Right kidney (tissue), 1 donor: Measurements from ENCODE around the gene UBAC1.
A peak's percentile ranks its signal among the peaks of the same experiment; 100 is the strongest.

Experiments
- DNase-seq: peaks from one replicate; pipeline ENCODE4 v3.0.0-alpha.2; 2016

The UBAC1 gene

GRCh38 chr9:135994501-135995192 is 33.5 kb upstream of the UBAC1 start:
- no peak for DNase-seq

- DNase-seq = no peak
Measured at GRCh38 chr9:135993765-135994500, 32.8 kb upstream of the UBAC1 start.

DNA sequence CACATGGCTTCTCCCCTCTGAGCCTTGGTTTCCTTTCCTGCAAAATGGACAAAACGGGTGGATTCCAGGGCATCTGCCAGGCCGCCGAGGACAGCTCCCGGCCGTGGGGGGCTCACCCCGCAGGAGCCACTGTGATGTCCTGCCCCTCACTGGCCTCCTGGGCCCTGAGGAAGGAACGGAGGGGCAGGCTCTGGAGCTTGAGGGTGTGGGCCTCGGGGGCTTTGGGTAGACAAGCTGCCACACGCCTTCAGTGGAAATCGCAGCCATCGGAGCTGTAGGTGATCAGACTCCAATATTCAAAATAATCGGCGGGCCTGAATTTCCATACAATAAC is 32.2 kb upstream of the UBAC1 start:
- no peak for DNase-seq

DNA sequence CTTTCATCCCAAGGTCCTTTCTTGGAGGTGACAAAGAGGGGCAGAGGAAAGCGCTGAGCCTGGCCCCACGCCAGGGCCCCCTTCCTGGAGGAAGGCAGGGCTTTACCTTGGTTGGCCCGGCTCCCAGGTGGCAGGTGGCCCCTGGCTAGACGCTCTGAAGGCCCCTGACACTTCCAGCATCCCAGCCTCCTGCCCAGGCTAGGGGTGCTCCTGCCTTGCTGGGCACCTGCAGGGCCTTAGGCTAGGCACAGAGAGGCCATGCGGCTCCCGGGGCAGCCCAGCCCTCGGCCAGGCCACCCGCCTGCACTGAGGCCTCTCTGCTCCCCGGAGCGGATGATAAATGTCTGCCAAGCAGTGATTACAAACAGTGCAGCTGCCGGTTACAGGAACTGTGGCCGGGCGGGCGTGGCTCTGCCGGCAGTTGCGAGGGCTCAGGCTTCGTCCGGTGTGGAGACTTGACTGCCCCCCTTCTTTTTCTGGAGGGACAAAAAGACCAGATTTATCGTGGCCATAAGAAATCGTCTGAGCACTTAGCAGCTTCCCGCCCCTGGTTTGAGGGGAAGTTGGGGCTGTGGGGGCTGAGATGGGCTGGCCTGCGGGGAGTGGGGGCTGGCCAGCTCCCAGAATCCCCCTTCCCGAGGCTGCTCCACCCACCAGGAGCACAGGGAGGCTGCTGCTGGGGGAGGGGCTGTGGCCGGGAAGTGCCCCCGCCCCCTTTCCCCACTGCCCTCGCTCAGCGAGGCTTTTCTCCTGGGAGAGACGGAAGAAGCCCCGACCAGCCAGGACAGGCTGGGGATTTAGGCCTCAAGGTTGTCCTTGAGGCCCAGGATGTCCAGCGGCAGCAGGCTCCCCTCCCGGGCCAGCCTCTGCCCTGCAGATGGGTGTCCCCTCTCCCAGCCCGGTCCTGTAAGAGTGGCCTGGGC is 31.6 kb upstream of the UBAC1 start:
- peak; percentile 81 for DNase-seq

GRCh38 chr9:135991771-135992170 is 30.6 kb upstream of the UBAC1 start:
- no peak for DNase-seq

DNA sequence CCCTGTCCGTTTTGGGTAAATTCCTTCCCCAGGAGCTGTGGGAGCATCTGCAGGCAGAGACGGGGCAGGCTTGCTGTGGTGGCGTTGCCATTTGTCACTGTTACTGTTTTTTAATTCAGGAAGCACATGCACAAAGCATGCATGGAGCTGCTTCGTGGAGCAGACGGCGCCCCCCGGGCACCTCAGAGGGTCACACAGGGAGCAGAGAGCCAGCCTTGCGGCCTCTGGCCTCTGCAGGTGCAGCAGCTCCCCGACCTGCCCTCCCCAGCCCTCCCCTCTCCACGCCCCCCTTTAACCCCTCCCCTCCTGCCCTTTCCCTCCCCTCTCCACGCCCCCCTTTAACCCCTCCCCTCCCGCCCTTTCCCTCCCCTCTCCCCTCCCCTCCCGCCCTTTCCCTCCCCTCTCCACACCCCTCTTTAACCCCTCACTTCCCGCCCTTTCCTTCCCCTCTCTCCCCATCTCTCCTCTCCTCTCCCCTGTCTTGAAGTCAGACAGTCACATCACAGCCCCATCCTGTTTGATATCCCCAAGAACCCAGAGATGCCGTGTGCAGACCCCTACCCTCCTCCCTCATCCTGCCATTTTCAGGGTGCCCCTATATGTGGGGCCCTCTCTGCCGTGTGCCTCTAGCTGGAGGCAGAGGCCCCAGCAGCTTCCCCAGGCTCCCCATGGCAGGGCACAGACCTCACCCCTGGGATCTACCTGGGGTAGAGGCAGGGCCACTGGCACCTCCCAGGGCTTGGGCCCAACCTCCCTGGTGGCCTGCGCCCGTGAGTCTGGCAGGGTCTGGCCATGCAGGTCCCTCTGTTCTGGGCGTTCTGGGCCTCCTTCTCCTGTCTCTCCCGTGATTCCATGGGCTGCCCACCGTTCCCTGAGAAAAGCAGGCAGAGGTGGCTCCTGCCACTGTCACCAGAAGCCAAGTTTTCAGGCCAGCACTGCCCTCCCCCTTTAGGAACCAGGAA is 29.6 kb upstream of the UBAC1 start:
- DNase-seq = no peak

DNA sequence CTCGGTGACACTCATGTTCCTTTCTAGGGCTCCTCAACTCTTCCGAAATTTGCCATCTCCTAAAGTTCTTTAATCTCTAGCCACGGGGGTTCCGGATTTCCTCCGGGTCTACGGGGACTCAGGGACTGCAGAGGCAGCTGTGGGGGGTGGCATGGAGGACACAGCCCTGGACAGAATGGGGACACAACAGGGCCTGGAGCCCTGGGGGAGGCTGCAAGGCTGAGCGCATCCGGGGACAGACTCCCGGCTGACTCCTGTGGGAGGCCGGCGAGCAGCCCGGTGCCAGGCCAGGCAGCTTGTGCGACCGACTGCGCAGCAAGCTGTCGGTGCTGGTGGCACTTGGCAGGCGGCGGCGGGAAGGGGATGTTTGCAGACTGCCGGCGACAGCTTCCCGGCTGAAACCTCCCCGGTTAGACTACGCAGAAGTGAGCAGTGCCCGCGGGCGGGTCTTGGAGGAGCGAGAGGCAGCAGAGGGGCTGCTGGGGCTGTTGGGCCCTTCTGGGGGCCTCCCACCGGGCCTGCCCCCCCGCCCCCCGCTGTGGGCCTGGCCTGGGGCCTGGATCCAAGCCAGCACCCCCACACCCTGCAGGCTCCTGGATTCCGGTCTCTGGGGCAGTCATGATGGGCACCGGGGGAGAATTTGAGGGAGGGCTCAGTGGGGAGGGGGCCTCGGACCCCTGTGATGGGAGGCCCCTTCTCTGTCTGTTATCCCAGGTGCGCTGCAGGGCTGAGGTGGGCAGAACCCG is 28.7 kb upstream of the UBAC1 start:
- no peak for DNase-seq

DNA sequence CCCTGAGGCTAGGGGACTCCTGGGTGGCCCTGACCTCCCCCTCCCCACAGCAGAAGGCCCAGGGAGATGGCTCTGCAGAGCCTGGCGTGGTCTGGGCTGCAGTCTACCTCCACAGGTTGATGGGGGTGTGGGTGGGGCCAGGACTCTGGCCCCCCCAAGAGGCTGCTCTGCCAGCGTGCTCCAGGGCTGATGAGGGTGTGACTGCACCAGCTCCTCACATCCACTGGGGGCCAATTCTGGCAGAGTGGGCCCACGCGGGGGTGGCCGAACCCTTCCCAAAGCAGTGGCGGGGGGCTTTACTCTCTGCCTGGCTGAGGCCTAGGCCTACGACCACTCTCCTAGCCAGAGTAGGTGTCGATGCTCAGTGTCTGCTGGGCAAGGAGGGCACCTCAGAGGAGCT is 28.0 kb upstream of the UBAC1 start:
- DNase-seq = no peak

- DNase-seq = no peak
Measured at GRCh38 chr9:135988493-135988892, 27.3 kb upstream of the UBAC1 start.

GRCh38 chr9:135987838-135988404 is 26.7 kb upstream of the UBAC1 start:
- no peak for DNase-seq

GRCh38 chr9:135986605-135987004 is 25.4 kb upstream of the UBAC1 start:
- no peak for DNase-seq

- DNase-seq = no peak
Measured at GRCh38 chr9:135985889-135986288, 24.7 kb upstream of the UBAC1 start.

DNA sequence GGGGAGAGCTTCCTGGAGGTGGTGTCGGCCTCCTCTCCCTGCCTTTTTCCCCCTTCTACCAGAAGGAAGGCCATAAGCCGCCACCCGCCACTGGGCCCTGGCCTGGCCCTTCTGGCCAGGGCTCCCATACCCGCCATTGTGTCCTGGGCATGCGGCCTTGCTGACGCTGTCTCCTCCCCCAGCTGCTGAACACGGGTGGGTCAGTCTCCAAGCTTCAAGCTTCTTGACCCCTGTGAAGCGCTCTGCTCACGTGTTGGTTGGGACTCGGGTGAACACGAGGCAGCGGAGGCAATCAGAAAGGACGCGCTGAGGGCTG is 24.2 kb upstream of the UBAC1 start:
- DNase-seq = no peak

DNA sequence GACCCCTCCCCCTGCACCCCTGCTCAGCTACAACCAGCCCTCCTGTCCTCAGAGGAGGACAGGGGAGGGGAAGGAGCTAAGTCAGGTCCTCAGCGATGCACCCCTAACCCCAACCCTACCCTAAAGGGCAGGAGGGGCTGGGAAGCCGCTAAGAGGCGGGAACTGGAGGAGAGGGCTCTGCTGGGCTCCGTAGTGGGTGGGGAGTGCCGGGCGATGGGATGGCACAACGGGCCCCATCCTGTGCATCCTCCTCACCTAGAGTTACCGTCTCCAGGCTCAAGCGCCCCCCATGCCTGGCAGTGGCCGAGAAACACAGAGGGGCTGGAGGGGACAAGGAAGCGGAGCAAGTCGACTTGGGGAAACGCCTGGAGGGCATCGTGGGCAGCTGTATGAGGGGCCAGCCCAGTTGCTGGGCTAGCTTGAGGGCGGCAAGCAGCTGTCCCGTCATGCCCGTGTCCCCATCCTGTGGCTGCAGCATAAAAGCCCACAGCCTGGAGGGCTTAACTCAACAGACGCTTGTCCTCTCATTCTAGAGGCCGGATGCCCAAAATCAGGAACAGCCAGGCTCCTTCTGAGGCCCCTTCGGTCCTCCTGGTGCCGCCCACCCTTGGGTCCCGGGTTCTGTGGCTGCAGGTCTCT is 23.0 kb upstream of the UBAC1 start:
- no peak for DNase-seq

- no peak for DNase-seq
Measured at GRCh38 chr9:135983208-135984071, 22.3 kb upstream of the UBAC1 start.

DNA sequence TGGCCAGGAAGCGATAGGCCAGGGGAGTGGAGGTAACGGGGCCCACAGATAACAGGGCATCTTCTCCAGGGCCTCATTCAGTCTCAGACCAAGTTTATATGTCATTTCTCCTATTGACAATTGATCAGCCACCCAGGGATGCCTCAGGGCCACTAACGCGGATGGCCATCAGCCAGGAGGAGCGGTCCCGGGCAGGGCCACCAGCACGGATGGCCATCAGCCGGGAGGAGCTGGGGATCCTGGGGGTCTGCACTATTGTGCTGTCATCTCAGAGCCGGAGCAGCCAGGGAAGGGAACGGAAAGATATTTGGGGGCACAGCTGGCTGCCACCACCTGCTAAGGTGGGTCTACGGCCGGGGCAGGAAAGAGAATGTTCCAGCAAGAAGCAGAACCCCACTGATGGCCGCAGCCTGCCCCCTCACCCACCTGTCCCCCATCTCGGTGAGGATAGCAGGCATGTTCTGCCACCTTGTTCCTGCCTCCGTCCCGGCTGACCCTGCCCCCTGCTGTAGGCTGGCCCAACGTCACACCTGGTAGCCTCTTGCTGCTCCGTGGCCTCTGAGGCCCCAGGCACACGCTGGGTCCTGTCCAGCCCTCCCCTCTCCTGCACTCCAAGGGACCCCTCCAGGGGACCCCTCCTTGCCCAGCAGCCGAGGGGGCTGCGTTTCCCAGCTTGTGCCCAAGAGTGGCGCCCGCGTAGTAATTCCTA is 21.5 kb upstream of the UBAC1 start:
- no peak for DNase-seq

- DNase-seq = no peak
Measured at GRCh38 chr9:135980926-135981630, 19.9 kb upstream of the UBAC1 start.

GRCh38 chr9:135979547-135980166 is 18.5 kb upstream of the UBAC1 start:
- DNase-seq = no peak
